GM12878 (cell line): ENCODE data around the gene RNF41. TPM values are rescaled to one million over a fixed set of nuclear protein-coding genes. Genes with fewer than 3 reads are reported as not detected.

ENCODE experiments used
- ATAC-seq: fragments of 200-7000 bp; cut with Tn5 transposase; 3 replicates; pipeline ENCODE4 v1.9.1; 2020; ENCODE audit warnings: mild to moderate bottlenecking, moderate library complexity
- BruUV-seq: library from RNA; stranded (reverse); fragments of 400-500 nt; replicated peaks from 2 replicates; lab custom pipeline; 2021; lab: Mats Ljungman, UMichigan
- CTCF ChIA-PET: fragments of 300-600 bp; sonication (Branson Sonifier 250); formaldehyde crosslinking; extraction: SDS; loops from one replicate; lab custom pipeline; 2021; ENCODE audit warnings: inconsistent platforms; lab: Yijun Ruan, JAX
- POLR2A ChIA-PET: fragments of 350-600 bp; formaldehyde crosslinking; extraction: SDS; loops from one replicate; lab custom pipeline; 2021; ENCODE audit warnings: inconsistent platforms; lab: Charles Lee
- RAD21 ChIA-PET: fragments of 300-600 bp; sonication (Branson Sonifier 250); formaldehyde crosslinking; loops from one replicate; lab custom pipeline; 2023; ENCODE audit warnings: antibody characterized with exemption; ENCODE audit not compliant: unreplicated experiment; lab: Charles Lee
- SMC1A ChIA-PET: fragments of 300-600 bp; sonication (Branson Sonifier 250); formaldehyde crosslinking; loops from one replicate; lab custom pipeline; 2023; ENCODE audit not compliant: unreplicated experiment, uncharacterized antibody; lab: Charles Lee
- DNase-seq: peaks from one replicate; pipeline ENCODE4 v3.0.0-alpha.2; 2011; ENCODE audit warnings: low read depth, low spot score
- FAIRE-seq: peaks from 3 replicates; lab custom pipeline; 2011; peaks lifted over from hg19 to GRCh38; lab: Jason Lieb, UNC
- H2AFZ ChIP-seq: 2 replicates; pipeline ENCODE4 v1.6.0; 2011; ENCODE audit warnings: low read depth, low read length, control low read depth; ENCODE audit not compliant: control insufficient read depth
- H3K27ac ChIP-seq: 2 replicates; pipeline ENCODE4 v1.5.1; 2011; ENCODE audit warnings: control low read depth; ENCODE audit not compliant: control insufficient read depth, insufficient read depth
- H3K27me3 ChIP-seq, 2 experiments: replicated peaks in 1 of 2; 2 replicates each; pipeline versions ENCODE4 v1.6.0 to v1.6.1; 2011; ENCODE audit warnings: low read length in 1 of 2; ENCODE audit not compliant: control insufficient read depth in 2 of 2, insufficient read depth in 2 of 2
- H3K36me3 ChIP-seq, 2 experiments: 2 replicates each; pipeline ENCODE4 v1.5.1; 2011; ENCODE audit warnings: low read length in 1 of 2; ENCODE audit not compliant: control insufficient read depth in 2 of 2, insufficient read depth in 2 of 2
- H3K4me1 ChIP-seq: 2 replicates; pipeline ENCODE4 v1.6.1; 2011; ENCODE audit warnings: mild to moderate bottlenecking, low read length, moderate library complexity, mixed read lengths; ENCODE audit not compliant: control insufficient read depth, insufficient read depth
- H3K4me2 ChIP-seq: 2 replicates; pipeline ENCODE4 v1.6.0; 2011; ENCODE audit warnings: control low read depth; ENCODE audit not compliant: control insufficient read depth, insufficient read depth
- H3K4me3 ChIP-seq: fragments of 200-600 bp; sonication (generic); 2 replicates; pipeline ENCODE4 v1.5.1; 2016
- H3K79me2 ChIP-seq: 2 replicates; pipeline ENCODE4 v1.6.0; 2011; ENCODE audit warnings: low read length; ENCODE audit not compliant: control insufficient read depth, insufficient read depth
- H3K9ac ChIP-seq: 2 replicates; pipeline ENCODE4 v1.8.0; 2011; ENCODE audit warnings: low read length, control low read depth, mixed read lengths; ENCODE audit not compliant: control insufficient read depth, insufficient read depth
- H3K9me3 ChIP-seq: replicated peaks from 3 replicates; pipeline ENCODE4 v1.5.1; 2011; ENCODE audit warnings: mild to moderate bottlenecking, low read length; ENCODE audit not compliant: control insufficient read depth, insufficient read depth
- H4K20me1 ChIP-seq: 2 replicates; pipeline ENCODE4 v1.6.0; 2011; ENCODE audit not compliant: control insufficient read depth, insufficient read depth
- CREB1 ChIP-seq: IDR thresholded peaks from 2 replicates; pipeline ENCODE4 v1.6.1; 2012; ENCODE audit warnings: low read depth, mild to moderate bottlenecking, inconsistent platforms
- EP300 ChIP-seq, 2 experiments: fragments of 150-350 bp in 1 of 2; IDR thresholded peaks; 2 replicates each; pipeline ENCODE4 v1.6.1; 2011 to 2012; ENCODE audit warnings: low read depth in 2 of 2, low read length in 2 of 2, borderline replicate concordance in 1 of 2, improper control_type of control experiment in 1 of 2, inconsistent platforms in 1 of 2; ENCODE audit not compliant: control insufficient read depth in 1 of 2
- FOXM1 ChIP-seq: IDR thresholded peaks from 2 replicates; pipeline ENCODE4 v1.6.1; 2012; ENCODE audit warnings: low read depth, mild to moderate bottlenecking, inconsistent platforms, low read length, moderate library complexity
- JUND ChIP-seq: IDR thresholded peaks from 2 replicates; pipeline ENCODE4 v1.6.1; 2012; ENCODE audit warnings: low read depth, mild to moderate bottlenecking, low read length, improper control_type of control experiment, moderate library complexity
- KLF5 ChIP-seq: fragments of 450-650 bp; IDR thresholded peaks from 2 replicates; pipeline ENCODE4 v1.6.1; 2014; ENCODE audit warnings: mild to moderate bottlenecking; ENCODE audit not compliant: partially characterized antibody
- NFXL1 ChIP-seq: fragments of 450-650 bp; IDR thresholded peaks from 2 replicates; pipeline ENCODE4 v1.6.1; 2017; ENCODE audit warnings: antibody characterized with exemption, mild to moderate bottlenecking, borderline replicate concordance
- PAX8 ChIP-seq: fragments of 450-650 bp; IDR thresholded peaks from 2 replicates; pipeline ENCODE4 v1.6.1; 2017; ENCODE audit warnings: mild to moderate bottlenecking, moderate library complexity
- POLR2AphosphoS2 ChIP-seq: IDR thresholded peaks from 2 replicates; pipeline ENCODE4 v1.6.1; 2011; ENCODE audit warnings: low read depth, mild to moderate bottlenecking, low read length, improper control_type of control experiment, moderate library complexity
- RAD21 ChIP-seq: IDR thresholded peaks from 2 replicates; pipeline ENCODE4 v1.6.1; 2011; ENCODE audit warnings: mild to moderate bottlenecking, low read depth, low read length, moderate library complexity; ENCODE audit not compliant: insufficient read depth
- RCOR1 ChIP-seq: conservative IDR thresholded peaks from 2 replicates; pipeline ENCODE4 v1.6.1; 2012; ENCODE audit warnings: low read depth, low read length, improper control_type of control experiment
- SMAD5 ChIP-seq: IDR thresholded peaks from 2 replicates; pipeline ENCODE4 v1.6.1; 2016; ENCODE audit warnings: antibody characterized with exemption, low read depth
- STAT3 ChIP-seq: IDR thresholded peaks from 2 replicates; pipeline ENCODE4 v1.6.1; 2011; ENCODE audit warnings: low read depth, low read length, improper control_type of control experiment
- TAF1 ChIP-seq: IDR thresholded peaks from 2 replicates; pipeline ENCODE4 v1.6.1; 2011; ENCODE audit warnings: mild to moderate bottlenecking, low read depth, low read length, borderline replicate concordance
- WGBS: methylation state at CpG from one replicate; pipeline ENCODE4 v1.1.6; 2016; ENCODE audit warnings: low lambda C conversion rate; ENCODE audit not compliant: insufficient replicate concordance, insufficient coverage; ENCODE audit errors: missing lambda C conversion rate; 5-methylcytosine and 5-hydroxymethylcytosine counted together
- in situ Hi-C: fragments of 300-500 bp; cut with MboI; formaldehyde crosslinking; loops from 9 replicates; pipeline ENCODE4 v1.14.3; 2018; ENCODE audit warnings: mixed read lengths
- intact Hi-C: fragments of 100-400 bp; cut with micrococcal nuclease; formaldehyde crosslinking; loops from one replicate; pipeline ENCODE4 v1.14.2; 2022; ENCODE audit not compliant: unreplicated experiment
- polyA plus RNA-seq, 11 experiments: library from polyadenylated mRNA; depleted of rRNA in 4 of 11; unstranded in 6 of 11; stranded (reverse) in 5 of 11; fragments of >200 nt; fragmentation: Nextera tagmentation in 4 of 11; fragmentation: Illumina TruSeq in 1 of 11; extraction: Ambion mirVana in 4 of 11; extraction: Trizol in 1 of 11; gene quantifications; 1 replicate in 1 of 11; 2 replicates in 10 of 11; pipeline versions ENCODE4 v1.2.1 to v1.2.3, GENCODE V29; 2011 to 2016; ENCODE audit warnings: inconsistent platforms in 2 of 11, missing spikeins in 2 of 11, low read depth in 1 of 11
- total RNA-seq, 4 experiments: library from RNA; depleted of rRNA in 3 of 4; stranded (reverse); fragments of >200 nt in 3 of 4; fragmentation: Illumina TruSeq in 1 of 4; extraction: Trizol in 1 of 4; gene quantifications; 2 replicates each; pipeline versions ENCODE4 v1.2.1 to v1.2.3, GENCODE V29; 2013 to 2021
- TF ChIP-seq, protein P1 (sequence below): fragments of 450-650 bp; IDR thresholded peaks from 2 replicates; pipeline ENCODE4 v1.6.1; 2016; ENCODE audit warnings: mild to moderate bottlenecking

RNF41 gene
- total and polyA plus RNA-seq, 10 of the 15 experiments (the other 5 are each of a cell fraction or from before 2014, with no cell fraction given), result 11.1 to 47.8 (median 30.6) TPM

DNA sequence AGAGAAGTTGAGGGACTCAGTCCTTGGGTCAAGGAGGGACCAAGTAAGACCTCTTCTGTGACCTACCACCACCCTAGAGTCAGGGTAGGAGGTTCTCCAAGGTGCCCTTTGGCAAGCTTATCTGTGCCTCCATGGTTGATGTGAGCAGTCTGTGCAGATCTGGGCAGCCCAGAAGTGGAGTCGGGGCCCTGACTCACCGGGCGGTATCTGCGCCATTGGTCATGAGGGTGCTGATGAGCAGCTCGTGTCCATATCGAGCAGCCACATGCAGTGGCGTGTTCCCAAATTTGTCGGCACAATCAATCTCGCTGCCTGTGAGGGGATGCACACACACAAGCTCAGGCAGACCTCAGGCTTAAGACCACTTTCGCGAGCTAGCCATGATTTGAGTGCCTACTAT lies 31.4 kb upstream of the RNF41 start:
- H3K9ac ChIP-seq, result no peak overlapping the region
- no peak for TF ChIP-seq RCOR1
- no peak for TF ChIP-seq JUND
- no peak for TF ChIP-seq TAF1
- no peak for TF ChIP-seq FOXM1
- no peak for TF ChIP-seq STAT3
- no peak for TF ChIP-seq PAX8
- no peak for TF ChIP-seq EP300 (IDR thresholded peaks at IDR 0.05; ENCODE audit: borderline replicate concordance in 1 of 2, control insufficient read depth in 1 of 2, low read depth in 2 of 2, low read length in 2 of 2)
- no peak for TF ChIP-seq CREB1
- TF ChIP-seq KLF5, result no peak
- no peak for TF ChIP-seq NFXL1
- TF ChIP-seq, protein P1, sequence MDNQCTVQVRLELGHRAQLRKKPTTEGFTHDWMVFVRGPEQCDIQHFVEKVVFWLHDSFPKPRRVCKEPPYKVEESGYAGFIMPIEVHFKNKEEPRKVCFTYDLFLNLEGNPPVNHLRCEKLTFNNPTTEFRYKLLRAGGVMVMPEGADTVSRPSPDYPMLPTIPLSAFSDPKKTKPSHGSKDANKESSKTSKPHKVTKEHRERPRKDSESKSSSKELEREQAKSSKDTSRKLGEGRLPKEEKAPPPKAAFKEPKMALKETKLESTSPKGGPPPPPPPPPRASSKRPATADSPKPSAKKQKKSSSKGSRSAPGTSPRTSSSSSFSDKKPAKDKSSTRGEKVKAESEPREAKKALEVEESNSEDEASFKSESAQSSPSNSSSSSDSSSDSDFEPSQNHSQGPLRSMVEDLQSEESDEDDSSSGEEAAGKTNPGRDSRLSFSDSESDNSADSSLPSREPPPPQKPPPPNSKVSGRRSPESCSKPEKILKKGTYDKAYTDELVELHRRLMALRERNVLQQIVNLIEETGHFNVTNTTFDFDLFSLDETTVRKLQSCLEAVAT, result no peak
- no peak for TF ChIP-seq SMAD5
- no peak for TF ChIP-seq RAD21
- TF ChIP-seq POLR2AphosphoS2, result no peak
- H3K4me2 ChIP-seq, result no peak overlapping the region
- RAD21 ChIA-PET, result no interaction called here
- no TSS peak for BruUV-seq
- no peaks in the 10 kb centered on the region for H3K9me3 ChIP-seq
- H3K4me1 ChIP-seq, result peaks cover 7% of the 10 kb centered on the region
- in situ Hi-C loops (no loop called here), intact Hi-C loops (no loop called here)
- 97% methylated on average over 11 of the region's 11 CpGs for WGBS
- H3K27ac ChIP-seq, result no peak overlapping the region
- SMC1A ChIA-PET, result no interaction called here
- CTCF ChIA-PET, result interaction anchor here (0.9 to 1.8 kb wide), 2 partner anchors 25 to 47 kb away, joined by 3 to 4 read pairs; no protein-coding TSS in a partner anchor
- peaks cover 15 to 22% of the 10 kb centered on the region in 2 experiments for H3K36me3 ChIP-seq
- H3K79me2 ChIP-seq, result peaks cover 10% of the 10 kb centered on the region
- DNase-seq (no peak), ATAC-seq (no peak), FAIRE-seq (no peak)
- H3K27me3 ChIP-seq, result no peaks in the 10 kb centered on the region
- no peak overlapping the region for H3K4me3 ChIP-seq
- H2AFZ ChIP-seq, result no peak overlapping the region
- H4K20me1 ChIP-seq, result no peaks in the 10 kb centered on the region
- POLR2A ChIA-PET, result interaction anchor here (1.6 kb wide), 1 partner anchor 32 kb away, joined by 4 read pairs; no protein-coding TSS in a partner anchor
